Stimulated activated CD4-positive, alpha-beta T cell treated with anti-CD3 and anti-CD28 coated beads, Interleukin-4, amount 100 ng/mL, for 24 hours (primary cell): ENCODE data around the gene CDS2.
A peak's percentile ranks its signal among the peaks of the same experiment; 100 is the strongest.
"Not testable (repeated sequence)": the region's sequence is repeated elsewhere in the genome, so short reads cannot be mapped to it uniquely, and the experiment has no call there.

Experiments
- DNase-seq: peaks from one replicate; pipeline ENCODE4 v3.0.0-alpha.2; 2020

CDS2 gene

GRCh38 chr20:5126512-5127203 is at the start of gene CDS2:
CDS2 (plus strand) TSS chr20:5127008; CDS start chr20:5127093, 85 bp downstream.
- peak; percentile 100 for DNase-seq

- peak; percentile 18 for DNase-seq
These were observed 48.9 kb upstream of the CDS2 start for GRCh38 chr20:5077761-5078387.

GRCh38 chr20:5078399-5078958 is 48.3 kb upstream of the CDS2 start:
- peak; percentile 83 for DNase-seq

- no peak for DNase-seq
These were observed 46.4 kb upstream of the CDS2 start for GRCh38 chr20:5080384-5080877.

GRCh38 chr20:5085380-5085779 is 41.4 kb upstream of the CDS2 start:
- DNase-seq, result no peak

- DNase-seq, result no peak
These were observed 38.1 kb upstream of the CDS2 start for GRCh38 chr20:5088688-5089087.

- no peak for DNase-seq
These were observed 36.6 kb upstream of the CDS2 start for GRCh38 chr20:5090191-5090590.

- no peak for DNase-seq
These were observed 34.9 kb upstream of the CDS2 start for GRCh38 chr20:5091902-5092301.

GRCh38 chr20:5092765-5093339 is 34.0 kb upstream of the CDS2 start:
- no peak for DNase-seq

- DNase-seq, result no peak
These were observed 31.4 kb upstream of the CDS2 start for GRCh38 chr20:5095454-5095853.

- DNase-seq, result no peak
These were observed 30.9 kb upstream of the CDS2 start for GRCh38 chr20:5095931-5096330.

GRCh38 chr20:5096463-5096862 is 30.3 kb upstream of the CDS2 start:
- DNase-seq, result no peak

- DNase-seq, result not testable (repeated sequence)
These were observed 27.8 kb upstream of the CDS2 start for GRCh38 chr20:5099009-5099408.

- not testable (repeated sequence) for DNase-seq
These were observed 26.9 kb upstream of the CDS2 start for GRCh38 chr20:5099909-5100308.

GRCh38 chr20:5100684-5101347 is 26.0 kb upstream of the CDS2 start:
- DNase-seq, result peak; percentile 80

- DNase-seq, result no peak
These were observed 22.3 kb upstream of the CDS2 start for GRCh38 chr20:5104479-5104878.

- DNase-seq, result no peak
These were observed 17.5 kb upstream of the CDS2 start for GRCh38 chr20:5109276-5109675.

GRCh38 chr20:5113615-5113986 is 13.2 kb upstream of the CDS2 start:
- no peak for DNase-seq

- DNase-seq, result no peak
These were observed 12.4 kb upstream of the CDS2 start for GRCh38 chr20:5114403-5114802.

GRCh38 chr20:5116875-5117274 is 9.9 kb upstream of the CDS2 start:
- DNase-seq, result no peak

- peak; percentile 11 for DNase-seq
These were observed 8.3 kb upstream of the CDS2 start for GRCh38 chr20:5118220-5119142.

- no peak for DNase-seq
These were observed 7.7 kb upstream of the CDS2 start for GRCh38 chr20:5119143-5119434.
